GM19099 (cell line): ENCODE measurements around the gene CPLANE2.

ENCODE experiments used
- POLR2A ChIP-seq: IDR thresholded peaks from 3 replicates; pipeline ENCODE4 v1.6.1; 2011; ENCODE audit warnings: low read depth; ENCODE audit not compliant: insufficient read length; ENCODE audit errors: extremely low read depth

Gene CPLANE2

DNA sequence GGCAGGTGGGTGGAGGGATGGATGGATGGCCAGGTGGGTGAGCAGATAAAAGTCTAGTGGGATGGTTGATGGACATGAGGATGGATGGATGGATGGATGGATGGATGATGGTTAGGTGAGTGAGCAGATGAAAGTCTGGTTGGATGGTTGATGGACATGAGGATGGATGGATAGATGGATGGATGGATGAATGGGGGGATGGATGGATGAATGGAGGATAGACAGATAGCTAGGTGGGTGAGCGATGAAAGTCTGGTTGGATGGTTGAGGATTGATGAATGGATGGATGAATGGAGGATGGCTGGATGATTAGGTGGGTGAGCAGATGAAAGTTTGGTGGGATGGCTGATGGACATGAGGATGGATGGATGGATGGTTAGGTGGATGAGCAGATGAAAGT is 15.5 kb downstream of the CPLANE2 start:
- TF ChIP-seq POLR2A, result no peak

DNA sequence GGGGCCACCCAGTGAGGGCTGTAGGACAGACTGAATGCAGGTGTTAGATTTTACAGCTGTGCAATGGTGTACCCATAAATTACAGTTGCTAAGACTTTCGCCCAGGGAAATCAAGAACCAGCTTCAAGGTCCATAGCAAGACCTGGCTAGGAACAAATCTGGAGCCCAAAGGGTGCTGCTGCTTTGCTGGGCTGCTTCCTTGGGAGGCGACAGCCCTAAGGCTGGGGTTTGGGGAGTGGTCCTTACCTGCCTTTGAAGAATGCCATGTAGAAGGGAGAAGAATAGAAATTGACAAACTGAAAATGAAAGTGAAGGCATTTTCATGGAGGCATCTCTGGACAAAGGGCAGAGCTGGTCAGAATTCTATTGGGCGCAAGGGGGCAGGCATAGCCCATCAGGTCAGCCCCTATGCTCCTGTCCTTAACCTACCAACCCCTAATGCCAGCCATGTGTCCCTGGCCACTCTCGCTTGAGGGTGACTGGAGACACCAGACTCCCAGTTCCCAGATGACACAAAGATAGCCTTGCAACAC is 16.9 kb downstream of the CPLANE2 start:
- TF ChIP-seq POLR2A, result no peak

DNA sequence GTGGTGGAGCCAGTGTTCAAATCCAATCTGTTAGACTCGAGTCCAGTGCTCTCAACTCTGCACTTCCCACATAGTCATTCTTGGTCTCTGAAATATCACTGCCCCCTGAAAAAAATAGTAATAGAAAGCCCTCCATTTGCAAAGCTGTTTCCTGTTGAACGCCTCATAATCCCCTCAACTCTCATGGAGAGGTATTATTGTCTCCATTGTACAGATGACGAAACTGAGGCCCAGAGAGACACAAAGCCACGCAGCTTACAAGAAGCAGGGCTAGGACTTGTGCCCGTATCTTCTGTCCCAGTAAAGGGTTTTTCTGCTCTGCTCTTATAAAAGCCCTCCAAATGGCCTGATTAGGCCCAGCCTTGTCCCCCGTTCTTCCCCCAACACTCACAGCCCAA is 18.3 kb downstream of the CPLANE2 start:
- TF ChIP-seq POLR2A, result no peak

DNA sequence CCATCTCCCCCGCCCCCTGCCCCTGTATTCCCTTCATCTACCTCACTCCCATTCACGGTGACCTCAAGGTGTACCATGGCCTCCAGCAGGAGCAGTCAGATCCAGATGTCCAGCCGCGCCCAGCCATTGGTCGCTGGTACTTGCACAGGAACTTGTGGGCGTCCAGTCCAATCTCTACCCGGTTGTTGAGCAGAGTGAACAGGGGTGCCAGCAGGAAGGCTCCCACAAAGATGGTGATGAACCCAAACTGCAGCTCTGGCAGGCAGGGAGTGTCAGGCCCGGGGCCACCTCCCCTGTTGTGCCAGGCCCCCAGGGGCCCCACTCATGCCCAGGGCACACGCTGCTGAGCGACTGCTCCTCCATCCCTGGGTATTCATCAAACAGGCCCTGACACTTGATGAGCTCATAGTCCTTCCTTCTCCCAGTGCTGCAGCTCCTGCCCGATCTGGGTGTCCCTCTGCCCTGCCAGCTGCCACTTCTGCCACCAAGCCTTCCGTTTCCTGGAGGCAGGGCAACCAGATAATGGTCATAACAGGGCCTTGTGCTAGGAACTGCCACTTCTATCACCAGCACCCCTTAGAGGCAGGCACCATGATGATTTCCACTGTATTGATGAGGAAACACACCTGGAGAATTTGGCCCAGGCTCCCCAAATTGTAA is 18.8 kb downstream of the CPLANE2 start:
- TF ChIP-seq POLR2A, result no peak

DNA sequence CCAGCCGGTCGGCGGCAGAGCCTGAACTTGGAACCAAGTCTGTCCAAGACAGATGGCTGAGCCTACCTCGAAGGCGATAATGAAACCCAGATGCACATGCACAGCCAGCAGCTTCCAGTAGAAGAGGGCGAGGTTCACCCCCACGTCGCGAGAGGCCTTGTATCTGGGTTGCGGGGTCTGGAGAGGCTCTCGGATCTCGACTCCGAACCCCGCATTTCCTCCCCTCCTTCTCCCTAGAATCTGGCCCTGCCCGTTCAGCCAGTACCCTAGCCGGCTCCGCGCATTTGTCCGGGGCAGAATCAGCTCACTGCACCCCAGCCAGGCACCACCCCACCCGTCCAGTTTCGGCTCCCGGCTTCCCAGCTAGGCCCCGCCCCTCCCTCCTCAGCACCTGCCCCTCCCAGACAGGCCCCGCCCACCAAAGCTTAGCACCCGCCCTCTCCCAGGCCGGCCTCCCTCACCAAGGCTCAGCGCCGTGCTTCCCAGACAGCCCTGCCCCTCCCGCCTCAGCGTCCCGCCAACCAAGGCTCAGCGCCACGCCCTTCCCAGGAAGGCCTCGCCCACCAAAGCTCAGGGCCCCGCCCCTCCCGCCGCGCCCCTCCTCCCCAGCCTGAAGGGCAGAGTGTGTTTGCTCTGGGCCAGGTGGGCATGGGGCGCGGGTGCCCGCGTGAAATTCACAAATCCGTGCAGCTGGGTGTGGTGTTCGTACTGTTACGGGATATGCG is 19.8 kb downstream of the CPLANE2 start:
- peak; percentile 58 for TF ChIP-seq POLR2A

DNA sequence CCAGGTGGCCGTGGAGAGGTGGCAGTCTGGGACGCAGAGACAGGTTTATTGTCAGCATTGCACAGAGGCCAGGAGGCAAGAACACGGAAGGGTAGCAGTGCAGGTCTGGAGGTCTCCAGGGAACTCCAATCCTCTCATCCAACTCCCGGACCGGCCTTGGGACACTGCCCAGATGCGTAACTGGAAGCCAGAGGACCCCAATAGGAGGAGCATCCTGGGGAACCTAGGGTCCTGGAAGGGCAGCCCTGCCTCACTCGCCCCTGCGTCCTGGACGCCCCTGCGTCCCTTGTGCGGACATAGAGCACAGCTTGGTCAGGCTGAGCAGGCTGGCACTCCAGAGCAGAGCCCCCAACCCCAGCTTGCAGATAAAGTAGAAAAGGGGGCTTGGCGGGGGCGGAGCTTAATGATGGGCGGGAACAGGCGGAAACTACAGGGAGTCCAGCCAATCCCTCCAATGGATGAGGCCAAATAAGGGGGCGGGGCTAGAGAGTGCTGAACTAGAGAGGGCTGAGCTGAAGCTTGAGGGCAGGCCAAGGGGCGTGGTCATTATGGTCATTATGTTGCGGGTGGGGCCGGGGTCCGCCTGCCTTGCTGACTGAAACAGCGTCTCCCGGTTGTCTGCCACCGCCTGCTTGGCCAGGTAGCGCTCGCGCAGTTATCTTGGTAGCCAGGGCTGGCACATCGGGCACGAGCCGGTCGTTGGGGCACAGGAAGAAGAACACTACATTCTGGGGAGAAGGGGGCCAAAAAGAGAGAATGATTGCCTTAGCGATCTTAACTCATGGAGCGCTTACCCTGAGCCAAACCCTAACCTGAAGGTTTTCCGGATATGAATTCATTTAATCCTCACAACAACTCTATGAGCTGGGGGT is 20.9 kb downstream of the CPLANE2 start:
- TF ChIP-seq POLR2A, result no peak

DNA sequence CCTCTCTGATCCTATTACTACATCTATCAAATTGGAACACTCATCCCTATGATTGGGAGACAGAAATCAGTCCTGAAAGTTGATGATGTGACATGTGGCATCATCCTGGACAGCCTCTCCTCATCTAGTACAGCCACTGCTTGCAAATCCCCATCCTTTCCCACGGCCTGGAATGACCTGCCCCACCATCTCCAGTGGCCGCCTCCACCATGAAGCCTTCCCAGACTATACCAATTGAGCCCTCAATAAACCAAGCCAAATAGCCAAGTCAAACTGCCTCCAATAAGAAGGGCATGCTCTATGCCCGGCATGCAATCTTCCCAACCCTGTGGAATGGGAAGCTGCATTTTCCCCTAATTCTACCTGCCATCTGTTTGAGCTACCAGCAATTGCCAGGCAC is 24.0 kb downstream of the CPLANE2 start:
- no peak for TF ChIP-seq POLR2A

DNA sequence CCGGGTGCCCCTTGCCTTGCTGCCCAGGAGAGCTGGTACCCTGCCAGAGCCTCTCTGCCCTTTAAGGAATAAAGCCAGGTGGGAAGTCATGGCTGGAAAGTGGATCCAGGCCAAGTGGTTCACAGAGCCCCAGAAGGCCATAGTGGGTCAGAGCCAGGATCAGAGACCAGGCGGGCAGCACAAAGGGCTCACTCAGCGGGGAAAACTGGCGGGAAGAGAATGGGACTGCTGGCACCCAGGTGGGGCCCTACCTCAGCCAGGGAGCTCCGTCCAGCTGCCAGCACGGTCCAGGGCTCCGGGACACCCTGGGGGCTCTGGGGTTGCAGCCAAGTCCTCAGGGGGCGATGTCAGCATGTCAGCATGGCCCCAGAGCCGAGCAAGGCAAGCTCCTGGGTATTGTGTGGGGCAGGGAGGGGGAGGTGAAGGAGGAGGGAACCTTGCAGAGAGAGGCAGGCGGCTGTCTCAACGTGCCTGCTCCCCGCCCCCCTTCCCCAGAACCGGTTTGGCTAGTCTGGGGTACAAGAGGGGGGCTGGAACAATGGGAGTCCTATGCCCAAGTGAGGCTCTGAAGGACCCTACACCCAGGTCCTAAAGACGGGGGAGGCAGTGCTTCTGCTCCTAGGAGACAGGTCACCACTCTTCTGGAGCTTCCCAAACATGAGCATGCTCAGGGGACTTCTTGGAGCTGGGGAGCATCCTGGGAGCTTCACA is 24.6 kb downstream of the CPLANE2 start, which contains the start of gene ARHGEF19:
ARHGEF19 (minus strand) TSS at position 402 of the 711 bp plus-strand sequence. CDS start 3,598 bp downstream, outside the sequence.
- TF ChIP-seq POLR2A, result no peak

DNA sequence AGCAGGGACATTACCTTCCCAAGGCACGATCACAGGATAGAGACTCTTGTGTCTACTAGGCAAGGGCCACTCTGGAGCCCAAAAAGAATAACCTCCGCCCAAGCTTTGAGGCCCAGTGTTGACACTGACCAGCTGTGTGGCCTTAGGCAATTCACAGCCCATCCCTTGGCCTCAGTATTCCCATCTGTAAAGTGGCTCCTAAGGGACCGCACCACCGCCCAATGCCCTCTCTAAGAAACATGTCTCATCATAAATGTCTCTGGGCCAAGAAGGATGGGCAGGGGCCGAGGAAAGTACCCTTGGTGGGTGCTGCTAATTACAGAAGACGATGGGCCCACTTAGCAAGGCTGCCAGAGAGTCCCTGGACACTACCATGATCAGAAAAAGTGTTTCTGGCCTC is 25.2 kb downstream of the CPLANE2 start:
- no peak for TF ChIP-seq POLR2A

DNA sequence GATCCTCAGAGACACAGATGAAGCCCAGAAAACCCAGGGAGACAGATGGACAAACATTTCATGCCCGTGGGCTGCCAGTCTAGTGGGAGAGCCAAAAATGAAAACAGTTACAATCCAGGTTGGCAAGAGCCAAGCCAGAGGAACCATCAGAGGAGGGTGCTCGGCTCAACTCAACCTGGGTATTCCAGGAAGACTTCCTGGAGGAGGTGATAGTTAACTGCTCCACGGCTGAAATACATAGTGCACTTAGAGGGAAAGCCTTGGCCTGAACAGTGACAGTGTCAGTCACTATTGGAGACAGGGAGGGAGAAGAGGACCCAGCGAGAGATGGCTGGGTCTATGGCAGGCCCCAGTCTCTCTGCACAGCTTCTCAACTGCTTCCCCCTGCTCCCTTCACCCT is 26.4 kb downstream of the CPLANE2 start:
- no peak for TF ChIP-seq POLR2A

DNA sequence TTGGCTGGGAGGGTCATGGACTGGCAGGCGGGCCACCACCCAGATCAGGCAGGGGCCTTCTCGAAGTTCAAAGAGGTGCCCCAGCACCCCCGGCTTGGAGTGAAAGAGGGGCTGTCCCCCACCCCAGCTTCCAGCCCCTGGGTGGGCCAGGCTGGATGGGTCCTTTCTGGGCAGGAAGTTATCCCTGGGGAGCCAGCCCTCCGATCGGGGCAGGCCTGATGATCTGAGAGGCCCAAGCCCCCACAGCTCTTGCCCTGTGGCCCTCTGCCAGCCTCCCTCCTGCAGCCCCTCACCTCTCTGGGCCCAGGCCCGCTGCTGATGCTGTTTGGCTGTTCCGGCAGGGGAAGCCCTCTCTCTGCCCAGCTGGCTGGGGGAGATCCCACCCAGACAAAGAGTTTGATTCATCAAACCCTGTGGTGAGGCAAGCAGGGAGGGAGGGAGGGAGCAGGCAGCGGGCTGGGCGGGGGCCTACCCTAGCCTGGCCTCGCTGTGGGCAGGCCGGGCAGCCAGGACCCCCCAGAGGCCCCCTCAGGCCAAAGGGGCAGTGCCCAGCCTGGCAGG is 27.1 kb downstream of the CPLANE2 start:
- no peak for TF ChIP-seq POLR2A

DNA sequence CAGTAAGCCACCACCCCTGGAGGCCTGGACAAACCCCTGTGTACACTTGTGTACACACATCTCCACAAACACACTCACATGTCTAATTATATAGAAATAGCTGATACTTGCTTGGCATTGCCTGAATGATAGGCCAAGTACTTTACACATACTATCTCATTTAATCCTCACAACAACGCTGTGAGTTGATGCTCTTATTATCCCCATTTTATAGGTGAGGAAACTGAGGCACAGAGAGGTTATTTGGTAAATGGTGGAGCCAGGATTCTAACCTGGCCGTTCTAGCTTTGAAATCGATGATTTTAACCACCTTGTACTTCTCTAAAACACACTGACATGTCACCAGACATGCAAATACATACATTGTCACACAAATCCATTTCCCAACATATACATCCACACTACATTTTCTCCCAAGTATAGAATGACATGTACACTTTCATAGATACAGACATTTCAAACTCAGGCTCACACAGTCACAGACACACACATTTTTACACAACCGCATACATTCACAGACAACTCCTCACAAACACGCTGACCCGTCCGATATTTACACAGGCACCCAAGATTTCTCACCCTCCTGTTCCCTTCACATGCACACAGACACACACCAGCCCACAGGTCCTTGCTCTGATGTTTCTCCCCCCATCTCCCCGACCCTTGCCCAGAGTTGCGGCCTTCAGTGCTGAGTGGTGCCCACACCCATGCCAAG is 27.7 kb downstream of the CPLANE2 start:
- TF ChIP-seq POLR2A, result no peak

DNA sequence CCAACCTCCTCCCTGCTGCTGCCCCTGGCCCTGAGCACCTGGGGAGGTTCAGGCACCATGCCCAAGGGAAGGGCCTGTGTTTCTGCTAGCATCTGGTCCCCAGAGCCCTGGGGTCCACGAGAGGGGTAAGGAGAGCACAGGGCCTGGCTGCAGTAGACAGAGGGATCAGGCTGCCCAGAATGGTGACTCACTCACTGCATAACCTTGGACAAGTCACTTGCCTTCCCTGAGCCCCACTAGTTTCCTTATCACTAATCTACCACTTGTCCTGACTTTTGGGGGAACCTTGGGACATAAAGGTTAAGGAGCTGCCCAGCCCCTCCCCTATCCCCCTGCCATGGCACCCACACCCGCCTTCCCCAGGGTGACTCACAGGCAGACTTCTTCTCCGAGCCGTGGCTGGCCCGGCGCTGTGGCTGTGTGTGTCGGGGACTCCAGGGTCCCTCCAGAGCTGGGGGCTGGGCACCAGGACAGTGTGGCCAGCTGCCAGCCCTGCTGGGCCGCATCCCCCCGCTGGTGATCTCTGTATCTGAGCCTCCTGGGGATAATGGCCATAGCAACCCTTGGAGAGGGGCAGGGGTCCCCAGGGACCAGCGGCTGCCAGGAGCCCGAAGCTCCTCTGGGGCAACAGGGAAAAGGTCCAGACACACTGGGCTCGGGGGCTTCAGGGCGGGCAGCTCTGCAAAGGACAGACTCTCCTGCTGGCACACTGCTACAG is 28.6 kb downstream of the CPLANE2 start:
- TF ChIP-seq POLR2A, result no peak
